HK-2 (cell line): ENCODE results near the gene TRAP1.
"Not testable (repeated sequence)": the region's sequence is repeated elsewhere in the genome, so short reads cannot be mapped to it uniquely, and the experiment has no call there.

Experiments used
- DNase-seq: peaks from one replicate; pipeline ENCODE4 v3.0.0-alpha.2; 2018; ENCODE audit not compliant: unreplicated experiment

Gene TRAP1

DNA sequence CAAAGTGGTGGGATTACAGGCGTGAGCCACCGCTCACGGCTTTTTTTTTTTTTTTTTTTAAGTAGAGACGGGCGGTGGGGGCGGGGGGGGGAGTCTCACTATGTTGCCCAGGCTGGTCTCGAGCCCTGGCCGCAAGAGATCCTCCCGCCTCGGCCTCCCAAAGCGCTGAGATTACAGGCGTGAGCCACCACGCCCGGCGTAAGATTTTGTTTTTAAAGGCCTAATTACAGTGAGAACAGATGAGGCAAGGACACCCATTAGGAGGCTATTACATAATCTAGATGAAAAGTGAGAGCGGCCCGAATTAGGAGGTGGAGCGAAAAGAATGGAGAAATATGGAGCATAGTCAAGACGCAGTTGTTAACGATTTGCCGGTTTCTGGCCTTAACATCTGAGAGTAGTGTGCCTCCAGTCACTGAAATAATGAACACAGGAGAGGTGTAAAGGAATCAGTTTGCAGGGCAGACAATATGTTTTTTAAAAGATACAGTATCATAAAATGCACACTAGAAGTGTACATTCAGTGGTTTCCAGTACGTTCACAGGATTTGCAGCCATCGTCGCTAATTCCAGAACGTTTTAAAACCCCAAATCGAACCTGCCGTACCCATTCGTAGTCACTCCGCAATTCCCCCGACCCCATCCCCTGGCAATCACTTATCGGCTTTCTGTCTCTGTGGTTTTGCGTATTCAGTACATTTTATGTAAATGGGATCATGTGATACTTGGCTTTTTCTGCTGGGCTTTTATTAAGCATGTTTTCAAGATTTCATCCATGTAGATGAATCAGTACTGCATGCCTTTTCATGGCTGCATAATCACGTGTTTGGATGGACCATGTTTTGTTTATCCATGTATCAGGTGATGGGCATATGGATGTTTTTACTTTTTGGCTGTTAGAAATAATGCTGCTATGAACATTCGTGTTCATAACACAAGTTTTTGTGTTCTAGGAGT, 104.5 kb downstream of the TRAP1 start:
- no peak for DNase-seq

DNA sequence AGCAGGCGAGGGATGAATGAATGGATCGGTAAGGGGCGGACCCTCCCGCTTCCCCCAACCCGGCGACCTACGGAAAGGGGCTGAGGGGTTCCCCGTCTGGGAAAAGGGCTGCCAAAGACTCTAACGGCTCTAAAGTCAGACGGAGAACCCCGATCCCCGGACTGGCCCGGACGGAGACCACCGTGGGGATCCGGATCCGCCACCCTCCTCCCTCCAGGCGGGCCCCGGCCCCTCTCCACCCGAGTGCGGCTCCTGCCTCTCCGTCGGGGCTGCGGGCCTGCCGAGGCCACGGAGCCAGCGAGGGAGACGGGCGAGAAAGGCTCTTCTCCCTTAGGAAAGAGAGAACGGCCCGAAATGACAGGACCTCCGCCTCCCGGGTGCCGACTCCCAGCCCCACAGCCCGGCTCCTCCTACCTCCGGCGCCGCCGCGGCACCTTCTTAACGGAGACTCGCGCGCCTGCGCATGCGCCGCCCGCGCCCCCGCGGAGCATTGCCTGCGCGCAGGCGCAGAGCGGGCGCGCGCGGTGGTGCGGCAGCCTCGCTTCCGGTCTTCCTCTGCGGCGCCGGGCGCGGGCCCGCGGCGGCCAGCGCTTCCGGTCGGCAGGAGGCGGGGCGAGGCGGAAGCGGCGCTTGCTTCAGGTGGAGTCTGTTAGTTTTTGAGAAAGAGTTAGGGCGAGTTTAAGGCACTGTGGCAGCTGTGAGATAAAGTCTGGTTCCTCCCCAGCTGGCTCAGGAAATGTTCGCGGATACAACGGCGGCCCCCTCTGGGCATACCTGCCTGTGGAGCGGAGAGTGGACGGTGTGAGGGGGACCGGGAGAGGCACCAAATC, 106.0 kb downstream of the TRAP1 start, which contains the start of gene SLX4:
Gene SLX4, minus strand, starts transcription at position 461 of the 830 bp plus-strand sequence. CDS start 2,642 bp downstream, outside the sequence.
- DNase-seq = peak; percentile 85

DNA sequence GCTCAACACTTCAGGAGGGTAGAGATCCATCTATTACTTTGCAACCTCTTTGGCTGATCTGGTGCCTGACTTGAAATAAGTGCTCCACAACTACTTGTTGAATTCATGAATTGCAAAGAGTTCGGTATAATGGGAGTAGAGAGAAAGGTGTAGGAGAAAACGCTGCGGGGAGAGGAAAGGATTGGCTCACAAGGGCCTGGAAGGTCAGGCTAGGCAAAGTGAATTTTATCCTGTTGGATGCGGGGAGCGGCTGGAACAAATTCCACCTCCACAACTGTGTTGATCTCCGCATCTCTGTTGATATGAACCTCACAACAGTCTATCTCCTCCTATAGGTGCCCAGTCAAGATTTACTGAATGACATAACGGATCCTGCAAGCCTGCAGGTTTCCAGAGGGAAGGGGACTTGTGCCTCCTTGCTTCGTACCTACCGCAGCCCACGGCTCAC, 106.6 kb downstream of the TRAP1 start:
- DNase-seq = no peak

DNA sequence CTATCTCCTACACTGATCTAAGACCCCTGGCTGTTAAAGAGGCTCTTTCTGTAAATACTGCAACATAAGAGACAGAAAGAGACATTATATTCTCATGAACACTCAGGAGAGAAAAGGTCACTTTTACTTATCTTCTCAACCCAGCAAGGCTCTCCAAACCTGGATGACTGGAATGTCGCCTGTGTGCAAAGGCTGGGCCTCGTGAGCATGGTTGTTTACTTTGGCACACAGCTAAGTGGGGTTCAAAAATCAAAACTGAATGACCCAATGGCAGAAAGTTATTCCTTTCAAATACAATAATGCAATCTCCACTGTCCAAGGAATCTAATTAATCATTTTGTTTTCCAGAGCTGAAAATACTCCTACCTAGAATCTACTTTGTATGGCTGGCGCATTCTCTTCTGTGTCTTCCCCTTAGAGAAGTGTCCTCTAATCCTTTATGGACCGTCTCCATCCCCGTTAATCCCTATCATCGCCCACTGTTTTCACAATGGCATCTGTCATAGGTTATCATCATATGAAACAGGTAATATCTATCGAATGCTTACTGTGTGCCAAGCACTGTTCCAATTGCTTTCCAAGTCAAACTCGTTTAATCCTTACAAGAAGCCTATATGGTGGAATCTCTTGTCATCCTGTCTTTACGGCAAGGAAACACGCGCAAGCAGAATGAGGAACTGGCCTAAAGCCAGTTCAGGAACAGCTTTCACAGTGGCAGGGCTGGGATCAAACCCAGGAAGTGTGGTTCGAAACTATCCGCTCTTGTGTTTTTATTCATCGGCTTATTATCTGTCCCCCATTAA, 107.2 kb downstream of the TRAP1 start:
- DNase-seq = no peak

DNA sequence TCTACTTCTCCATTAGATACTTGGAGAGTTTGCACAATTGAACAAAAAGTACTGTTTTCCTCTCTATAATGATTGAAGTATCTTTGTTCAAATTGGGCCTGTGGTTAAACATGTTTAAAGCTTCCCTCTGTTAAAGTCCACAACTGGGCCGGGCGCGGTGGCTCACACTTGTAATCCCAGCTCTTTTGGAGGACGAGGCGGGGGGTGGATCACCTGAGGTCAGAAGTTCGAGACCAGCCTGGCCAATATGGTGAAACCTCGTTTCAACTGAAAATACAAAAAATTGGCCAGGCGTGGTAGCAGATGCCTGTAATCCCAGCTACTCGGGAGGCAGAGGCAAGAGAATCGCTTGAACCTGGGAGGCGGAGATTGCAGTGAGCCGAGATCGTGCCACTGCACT, 108.3 kb downstream of the TRAP1 start:
- not testable (repeated sequence) for DNase-seq

DNA sequence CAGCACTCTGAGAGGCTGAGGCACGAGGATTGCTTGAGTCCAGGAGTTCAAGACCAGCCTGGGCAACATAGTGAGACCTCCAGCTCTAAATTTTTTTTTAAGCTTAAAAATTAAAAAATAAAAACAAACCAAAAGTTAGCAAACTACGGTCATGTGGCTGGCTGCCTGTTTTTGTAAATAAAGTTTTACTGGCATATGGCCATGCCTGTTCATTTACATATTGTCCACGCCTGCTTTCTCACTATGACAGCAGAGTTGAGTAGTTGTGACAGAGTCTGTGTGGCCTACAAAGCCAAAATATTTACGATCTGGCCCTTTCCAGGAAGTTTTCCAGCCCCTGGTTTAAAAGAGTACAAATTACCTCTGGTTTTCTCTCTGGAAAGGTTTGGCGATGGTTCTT, 109.3 kb downstream of the TRAP1 start:
- no peak for DNase-seq
